ENCODE measurements around the gene EHF.

EHF gene

DNA sequence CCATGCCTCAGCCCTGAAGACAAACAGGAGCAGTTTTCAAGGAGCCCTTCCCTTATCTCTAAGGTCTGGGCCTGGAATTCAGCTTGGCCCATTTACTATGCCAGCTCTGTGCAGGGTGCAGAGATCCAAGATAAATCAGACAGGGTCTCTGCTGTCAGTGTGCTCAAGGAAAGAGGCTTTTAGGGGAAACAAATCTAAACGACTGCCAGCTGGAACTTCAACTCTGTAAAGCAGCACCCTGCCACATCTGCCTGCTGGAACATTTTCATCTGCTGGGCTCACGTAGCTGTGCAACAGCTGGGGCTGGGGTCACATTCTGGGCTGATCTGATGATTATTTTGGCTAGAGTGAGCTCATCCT is 19.8 kb upstream of the EHF start:
- H3K4me3 ChIP-seq (replicated peaks; ENCODE audit: low read depth, low read length): no peak overlapping the region
- peak; percentile 23 for DNase-seq (ENCODE audit: low read depth)
- TF ChIP-seq, protein P1, sequence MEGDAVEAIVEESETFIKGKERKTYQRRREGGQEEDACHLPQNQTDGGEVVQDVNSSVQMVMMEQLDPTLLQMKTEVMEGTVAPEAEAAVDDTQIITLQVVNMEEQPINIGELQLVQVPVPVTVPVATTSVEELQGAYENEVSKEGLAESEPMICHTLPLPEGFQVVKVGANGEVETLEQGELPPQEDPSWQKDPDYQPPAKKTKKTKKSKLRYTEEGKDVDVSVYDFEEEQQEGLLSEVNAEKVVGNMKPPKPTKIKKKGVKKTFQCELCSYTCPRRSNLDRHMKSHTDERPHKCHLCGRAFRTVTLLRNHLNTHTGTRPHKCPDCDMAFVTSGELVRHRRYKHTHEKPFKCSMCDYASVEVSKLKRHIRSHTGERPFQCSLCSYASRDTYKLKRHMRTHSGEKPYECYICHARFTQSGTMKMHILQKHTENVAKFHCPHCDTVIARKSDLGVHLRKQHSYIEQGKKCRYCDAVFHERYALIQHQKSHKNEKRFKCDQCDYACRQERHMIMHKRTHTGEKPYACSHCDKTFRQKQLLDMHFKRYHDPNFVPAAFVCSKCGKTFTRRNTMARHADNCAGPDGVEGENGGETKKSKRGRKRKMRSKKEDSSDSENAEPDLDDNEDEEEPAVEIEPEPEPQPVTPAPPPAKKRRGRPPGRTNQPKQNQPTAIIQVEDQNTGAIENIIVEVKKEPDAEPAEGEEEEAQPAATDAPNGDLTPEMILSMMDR (IDR thresholded peaks at IDR 0.05; ENCODE audit: low read length, missing control alignments): no peak

DNA sequence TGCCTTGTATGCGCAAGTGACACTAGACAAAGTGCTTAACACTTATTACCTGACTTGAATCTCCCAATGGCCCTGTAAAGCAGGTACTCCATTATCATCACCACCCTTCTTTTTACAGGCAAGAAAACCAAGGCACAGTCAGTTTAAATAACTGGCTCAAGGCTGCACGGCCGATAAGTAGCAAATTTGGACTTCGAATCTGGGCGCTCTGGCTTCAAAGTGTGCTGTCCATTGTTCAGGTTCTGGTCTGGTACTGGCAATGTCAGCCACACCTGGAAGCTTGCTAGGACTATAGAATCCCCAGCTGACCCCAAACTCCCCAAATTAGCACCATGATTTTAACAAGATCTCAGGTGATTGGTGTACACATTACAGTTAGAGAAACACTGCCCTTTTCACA is 19.3 kb upstream of the EHF start:
- TF ChIP-seq, protein P1 (IDR thresholded peaks at IDR 0.05; ENCODE audit: low read length, missing control alignments): no peak
- H3K4me3 ChIP-seq (replicated peaks; ENCODE audit: low read depth, low read length): no peak overlapping the region
- DNase-seq (ENCODE audit: low read depth): no peak

DNA sequence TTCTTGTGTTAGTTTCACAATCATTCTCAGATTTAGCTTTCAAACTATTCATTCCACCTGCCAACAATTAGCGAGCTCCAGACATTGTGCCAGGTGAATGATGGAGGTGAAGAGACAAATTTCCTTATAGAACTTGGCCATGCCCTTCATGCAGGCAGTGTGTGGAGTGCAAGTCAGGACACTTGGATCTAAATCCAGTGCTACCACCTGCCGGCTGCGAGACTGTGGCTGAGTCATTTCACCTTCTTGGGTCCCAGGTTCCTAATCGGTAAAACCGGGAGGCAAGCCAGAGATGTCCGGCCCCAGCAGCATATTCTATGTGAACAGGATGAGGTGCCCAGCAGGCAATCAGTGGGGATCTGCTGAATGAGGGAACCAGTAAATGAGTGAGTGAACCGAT is 18.6 kb upstream of the EHF start:
- no peak overlapping the region for H3K4me3 ChIP-seq (replicated peaks; ENCODE audit: low read depth, low read length)
- TF ChIP-seq, protein P1 (IDR thresholded peaks at IDR 0.05; ENCODE audit: low read length, missing control alignments): no peak
- DNase-seq (ENCODE audit: low read depth): no peak

DNA sequence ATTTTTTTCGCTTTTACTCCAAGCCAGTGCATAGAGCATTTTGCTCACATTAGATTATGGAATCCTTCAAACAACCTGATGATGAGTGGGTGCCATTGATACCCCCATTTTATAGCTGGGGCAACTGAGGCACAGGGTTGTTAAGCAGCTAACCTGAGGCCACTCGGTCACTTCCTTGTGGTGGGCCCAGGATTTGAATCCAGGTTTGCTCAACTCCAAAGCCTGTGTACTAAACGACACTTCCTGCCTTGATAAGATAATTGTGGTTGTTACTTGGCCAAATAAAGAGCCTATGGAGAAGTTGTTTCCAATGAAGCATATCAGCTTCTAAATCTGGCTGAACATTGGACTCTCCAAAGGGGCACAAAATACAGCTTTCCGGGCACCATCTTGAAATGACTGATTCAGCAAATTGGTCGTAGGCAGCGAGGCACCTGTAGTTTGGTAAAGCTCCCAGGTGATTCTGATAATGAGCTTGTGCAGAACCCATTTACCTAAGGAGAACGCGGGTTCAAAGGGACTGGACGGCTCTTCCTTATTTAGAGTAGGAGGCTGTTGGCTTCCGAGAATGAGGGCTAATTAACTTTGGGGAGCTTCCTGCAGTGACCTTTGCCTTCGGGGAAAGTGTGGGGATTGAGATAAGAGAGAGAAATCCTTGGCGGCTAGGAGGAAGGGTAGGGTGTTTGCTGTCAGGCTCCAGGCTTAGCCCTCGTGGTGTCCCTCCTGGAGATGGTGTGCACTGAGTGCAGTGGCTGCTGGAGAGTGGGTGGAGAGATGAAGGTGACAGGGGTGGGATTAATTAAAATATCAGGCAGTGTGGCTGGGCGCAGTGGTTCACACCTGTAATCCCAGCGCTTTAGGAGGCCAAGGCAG is 17.5 kb upstream of the EHF start:
- DNase-seq (ENCODE audit: low read depth): no peak
- TF ChIP-seq, protein P1 (IDR thresholded peaks at IDR 0.05; ENCODE audit: low read length, missing control alignments): no peak

DNA sequence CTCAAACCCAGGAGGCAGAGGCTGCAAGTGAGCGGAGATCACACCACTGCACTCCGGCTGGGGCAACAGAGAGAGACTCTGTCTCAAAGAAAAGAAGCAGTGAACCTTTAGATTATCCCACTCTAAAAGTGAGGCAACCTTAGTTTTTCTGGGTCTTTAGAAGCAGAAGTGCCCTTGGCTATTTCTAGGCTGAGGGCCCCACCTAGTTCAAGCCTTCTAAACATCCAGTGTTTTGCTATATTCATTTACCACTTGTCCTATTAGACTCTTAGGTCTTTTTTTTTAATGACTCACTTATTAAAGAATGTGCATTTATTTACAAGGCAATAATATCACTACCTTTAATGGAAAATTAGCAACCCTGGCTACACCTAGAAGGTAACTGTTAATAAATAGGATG is 16.7 kb upstream of the EHF start:
- H3K4me3 ChIP-seq (replicated peaks; ENCODE audit: low read depth, low read length): no peak overlapping the region
- no peak for DNase-seq (ENCODE audit: low read depth)
- TF ChIP-seq, protein P1 (IDR thresholded peaks at IDR 0.05; ENCODE audit: low read length, missing control alignments): no peak

More for the DNA sequence above, 17.5 kb upstream of the EHF start:
- H3K4me3 ChIP-seq (replicated peaks; ENCODE audit: low read depth, low read length): no peak overlapping the region

DNA sequence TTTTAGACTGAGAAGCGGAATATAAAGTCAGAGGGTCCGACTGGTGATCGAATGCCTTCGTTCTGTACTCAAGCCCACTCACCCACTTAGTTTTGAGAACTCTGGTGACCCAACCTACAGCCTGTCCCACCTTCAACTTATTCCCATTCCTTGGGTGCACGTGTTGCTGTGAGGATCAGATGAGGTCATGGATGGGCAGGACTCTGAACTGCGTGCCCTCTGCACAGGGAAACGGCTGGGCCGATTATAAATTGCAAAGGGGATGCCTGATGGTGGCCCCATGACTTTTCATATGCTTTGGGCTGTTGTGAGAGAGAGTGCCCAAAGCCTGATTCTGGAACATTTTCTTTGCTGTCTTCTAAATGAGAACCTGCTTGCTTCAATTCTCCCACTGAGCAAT is 16.0 kb upstream of the EHF start:
- H3K4me3 ChIP-seq (replicated peaks; ENCODE audit: low read depth, low read length): no peak overlapping the region
- TF ChIP-seq, protein P1 (IDR thresholded peaks at IDR 0.05; ENCODE audit: low read length, missing control alignments): no peak
- DNase-seq (ENCODE audit: low read depth): no peak

All from fibroblast of pulmonary artery (primary cell).